Uterus (tissue), 4 donors: ENCODE measurements around the gene PTCRA. TPM values are rescaled to one million over a fixed set of nuclear protein-coding genes. Genes with fewer than 3 reads are reported as not detected.

Experiments used
- DNase-seq, 2 donors: peaks; one replicate each; pipeline ENCODE4 v3.0.0-alpha.2; 2019 to 2020
- H3K27ac ChIP-seq, 2 donors: fragments of 200-600 bp; sonication (generic); 1 replicate in 1 of 2; 2 replicates in 1 of 2; pipeline ENCODE4 v1.5.1; 2016 to 2018
- H3K27me3 ChIP-seq, 2 donors: fragments of 200-600 bp; sonication (generic); one replicate each; pipeline ENCODE4 v1.5.1; 2018 to 2019; ENCODE audit warnings: control low read depth in 1 of 2
- H3K36me3 ChIP-seq, 2 donors: fragments of 200-600 bp; sonication (generic); one replicate each; pipeline ENCODE4 v1.5.1; 2019; ENCODE audit warnings: control low read depth in 1 of 2
- H3K4me1 ChIP-seq, 2 donors: fragments of 200-600 bp; sonication (generic); one replicate each; pipeline ENCODE4 v1.5.1; 2018 to 2019; ENCODE audit warnings: control low read depth in 1 of 2
- H3K4me3 ChIP-seq, 2 donors: fragments of 200-600 bp; sonication (generic); 1 replicate in 1 of 2; 2 replicates in 1 of 2; pipeline ENCODE4 v1.5.1; 2018 to 2019; ENCODE audit warnings: mild to moderate bottlenecking in 1 of 2
- H3K9me3 ChIP-seq, 2 donors: fragments of 200-600 bp; sonication (generic); one replicate each; pipeline ENCODE4 v1.5.1; 2019; ENCODE audit warnings: control low read depth in 1 of 2
- CTCF ChIP-seq, 4 experiments: fragments of 200-600 bp in 2 of 4; fragments of 450-650 bp in 2 of 4; sonication (generic) in 2 of 4; IDR thresholded peaks; one replicate each; pipeline ENCODE4 v1.5.1; 2016 to 2019; ENCODE audit warnings: antibody characterized with exemption in 4 of 4, mild to moderate bottlenecking in 2 of 4, moderate library complexity in 1 of 4
- POLR2A ChIP-seq, 2 donors: fragments of 450-650 bp; IDR thresholded peaks; one replicate each; pipeline ENCODE4 v1.6.1; 2016; ENCODE audit warnings: antibody characterized with exemption in 2 of 2, mild to moderate bottlenecking in 1 of 2, moderate library complexity in 1 of 2
- intact Hi-C: fragments of 100-400 bp; cut with DNase I; formaldehyde crosslinking; loops from one replicate; pipeline ENCODE4 v1.15.1; 2023; ENCODE audit warnings: low total_unique reads
- total RNA-seq, 4 donors: library from RNA; depleted of rRNA in 3 of 4; stranded (reverse); fragments of >200 nt in 3 of 4; gene quantifications; one replicate each; pipeline versions ENCODE4 v1.1.0 to v1.2.4, GENCODE V29; 2014 to 2023
- donor health status: DM: yes; HTN: yes; CAD: no.

PTCRA gene
- total RNA-seq, 4 donors from 2014 or later: 2.0 TPM; not detected in 3

- intact Hi-C loops: no loop called here
- Histone ChIP-seq H3K27me3 (no peaks in the 10 kb centered on the region), H3K4me1 (peaks cover 0 to 6% of the 10 kb centered on the region in 2 donors), H3K4me3 (no peak overlapping the region), H3K27ac (no peak overlapping the region), H3K36me3 (no peaks in the 10 kb centered on the region), H3K9me3 (no peaks in the 10 kb centered on the region)
- DNase-seq: no peak
- TF ChIP-seq POLR2A (IDR thresholded peaks at IDR 0.05) (no peak), CTCF (IDR thresholded peaks at IDR 0.05) (no peak)
These were observed 47.5 kb downstream of the PTCRA start for GRCh38 chr6:42963179-42963854.

GRCh38 chr6:42963855-42964605, 48.2 kb downstream of the PTCRA start:
- H3K27ac ChIP-seq: no peak overlapping the region
- intact Hi-C loops: no loop called here
- TF ChIP-seq CTCF (IDR thresholded peaks at IDR 0.05) (no peak), POLR2A (IDR thresholded peaks at IDR 0.05) (no peak)
- H3K9me3 ChIP-seq: no peaks in the 10 kb centered on the region
- no peak for DNase-seq
- H3K36me3 ChIP-seq: no peaks in the 10 kb centered on the region
- H3K27me3 ChIP-seq: no peaks in the 10 kb centered on the region
- no peak overlapping the region for H3K4me3 ChIP-seq
- H3K4me1 ChIP-seq: peaks cover 0 to 6% of the 10 kb centered on the region in 2 donors

GRCh38 chr6:42966571-42966970, 50.7 kb downstream of the PTCRA start:
- Histone ChIP-seq H3K27me3 (no peaks in the 10 kb centered on the region), H3K27ac (no peak overlapping the region), H3K9me3 (no peaks in the 10 kb centered on the region), H3K4me3 (no peak overlapping the region), H3K4me1 (no peaks in the 10 kb centered on the region), H3K36me3 (no peaks in the 10 kb centered on the region)
- intact Hi-C loops: no loop called here
- DNase-seq: no peak
- TF ChIP-seq POLR2A (IDR thresholded peaks at IDR 0.05): no peak
- TF ChIP-seq CTCF (IDR thresholded peaks at IDR 0.05): no peak

- intact Hi-C loops: no loop called here
These were observed 51.4 kb downstream of the PTCRA start for GRCh38 chr6:42967228-42967627.

More at GRCh38 chr6:42967228-42967627, 51.4 kb downstream of the PTCRA start:
- Histone ChIP-seq H3K9me3 (no peaks in the 10 kb centered on the region), H3K4me1 (no peaks in the 10 kb centered on the region), H3K4me3 (no peak overlapping the region), H3K36me3 (no peaks in the 10 kb centered on the region), H3K27ac (no peak overlapping the region), H3K27me3 (no peaks in the 10 kb centered on the region)
- no peak for DNase-seq
- no peak for TF ChIP-seq POLR2A (IDR thresholded peaks at IDR 0.05)
- TF ChIP-seq CTCF (IDR thresholded peaks at IDR 0.05): no peak
